HG03442 (cell line): ENCODE measurements around the gene RHOV.

Experiments
- ATAC-seq: cut with Tn5 transposase; IDR thresholded peaks from one replicate; pipeline ENCODE4 v1.9.1; 2021; ENCODE audit warnings: mild to moderate bottlenecking, moderate library complexity; ENCODE audit not compliant: unreplicated experiment

Gene RHOV

DNA sequence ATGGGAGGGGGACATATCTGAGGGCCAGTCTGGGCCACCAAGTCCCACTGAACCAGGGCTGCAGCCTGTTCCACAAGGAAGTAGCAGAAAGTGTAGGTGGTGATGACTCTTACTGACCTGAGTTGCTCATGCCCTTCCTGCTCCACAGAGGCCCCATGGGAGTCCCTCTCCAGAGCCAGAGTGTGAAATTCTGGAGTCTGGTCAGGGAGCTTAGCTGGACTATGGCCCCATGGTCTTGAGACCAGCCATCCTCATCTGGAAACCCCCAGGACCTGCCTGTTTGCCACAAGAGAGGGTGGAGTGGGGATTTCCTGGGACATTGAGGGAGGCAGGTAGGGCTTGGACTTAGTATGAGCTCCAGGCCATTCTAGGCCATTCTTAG, 27.2 kb downstream of the RHOV start:
- ATAC-seq: no peak

DNA sequence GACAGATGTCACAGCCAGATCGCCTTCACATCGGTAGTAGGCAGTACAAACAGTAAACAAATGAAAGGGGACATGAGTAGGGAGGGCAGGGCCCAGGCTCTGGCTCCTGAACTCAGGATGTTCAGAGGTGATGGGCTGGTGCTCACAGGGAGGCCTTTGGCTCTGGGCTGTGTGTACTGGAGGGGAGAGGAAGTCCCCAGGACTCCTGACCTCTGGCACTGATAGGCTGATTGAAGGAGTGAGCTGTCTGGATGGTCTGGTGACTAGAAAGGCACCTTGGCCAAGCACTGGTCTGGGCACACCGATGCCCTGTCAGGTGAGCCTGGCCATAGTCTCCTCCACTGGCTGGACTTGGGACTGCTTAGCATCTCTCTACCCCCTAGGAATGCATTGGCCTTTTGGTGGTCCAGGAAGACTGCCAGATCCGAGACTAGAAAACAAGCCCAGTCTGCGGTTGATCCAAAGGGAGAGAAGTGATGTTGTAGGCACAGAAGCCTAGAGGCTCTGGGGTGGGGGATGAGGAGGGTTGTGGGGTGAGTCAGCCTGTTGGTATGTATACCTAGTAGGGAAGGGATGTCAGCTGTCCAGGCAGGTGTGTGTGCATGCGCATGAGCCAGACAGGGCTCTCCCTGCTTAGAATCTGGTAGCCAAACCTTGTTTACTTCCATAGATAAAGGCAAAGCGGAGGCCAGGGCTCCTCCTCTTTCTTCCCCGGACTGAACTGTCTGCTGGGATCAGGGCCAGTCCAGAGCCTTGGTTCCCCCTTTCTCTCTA, 28.3 kb downstream of the RHOV start:
- no peak for ATAC-seq

DNA sequence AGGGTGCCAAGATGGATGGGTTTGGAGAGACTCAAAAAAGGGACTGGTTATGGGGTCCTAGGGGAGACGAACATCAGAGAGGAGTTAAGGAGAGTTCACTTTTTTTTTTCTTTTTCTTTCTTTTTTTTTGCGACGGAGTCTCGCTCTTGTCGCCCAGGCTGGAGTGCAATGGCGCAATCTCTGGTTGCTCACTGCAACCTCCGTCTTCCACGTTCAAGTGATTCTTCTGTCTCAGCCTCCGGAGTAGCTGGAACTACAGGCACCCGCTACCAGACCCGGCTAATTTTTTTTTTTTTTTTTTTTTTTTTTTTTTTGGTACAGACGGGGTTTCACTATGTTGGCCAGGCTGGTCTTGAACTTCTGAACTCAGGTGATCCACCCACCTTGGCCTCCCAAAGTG, 29.0 kb downstream of the RHOV start:
- ATAC-seq: no peak

DNA sequence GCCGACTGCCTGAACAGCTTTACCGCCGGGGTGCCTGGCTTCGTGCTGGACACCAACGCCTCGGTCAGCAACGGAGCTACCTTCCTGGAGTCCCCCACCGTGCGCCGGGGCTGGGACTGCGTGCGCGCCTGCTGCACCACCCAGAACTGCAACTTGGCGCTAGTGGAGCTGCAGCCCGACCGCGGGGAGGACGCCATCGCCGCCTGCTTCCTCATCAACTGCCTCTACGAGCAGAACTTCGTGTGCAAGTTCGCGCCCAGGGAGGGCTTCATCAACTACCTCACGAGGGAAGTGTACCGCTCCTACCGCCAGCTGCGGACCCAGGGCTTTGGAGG, 29.4 kb downstream of the RHOV start:
- ATAC-seq: no peak

DNA sequence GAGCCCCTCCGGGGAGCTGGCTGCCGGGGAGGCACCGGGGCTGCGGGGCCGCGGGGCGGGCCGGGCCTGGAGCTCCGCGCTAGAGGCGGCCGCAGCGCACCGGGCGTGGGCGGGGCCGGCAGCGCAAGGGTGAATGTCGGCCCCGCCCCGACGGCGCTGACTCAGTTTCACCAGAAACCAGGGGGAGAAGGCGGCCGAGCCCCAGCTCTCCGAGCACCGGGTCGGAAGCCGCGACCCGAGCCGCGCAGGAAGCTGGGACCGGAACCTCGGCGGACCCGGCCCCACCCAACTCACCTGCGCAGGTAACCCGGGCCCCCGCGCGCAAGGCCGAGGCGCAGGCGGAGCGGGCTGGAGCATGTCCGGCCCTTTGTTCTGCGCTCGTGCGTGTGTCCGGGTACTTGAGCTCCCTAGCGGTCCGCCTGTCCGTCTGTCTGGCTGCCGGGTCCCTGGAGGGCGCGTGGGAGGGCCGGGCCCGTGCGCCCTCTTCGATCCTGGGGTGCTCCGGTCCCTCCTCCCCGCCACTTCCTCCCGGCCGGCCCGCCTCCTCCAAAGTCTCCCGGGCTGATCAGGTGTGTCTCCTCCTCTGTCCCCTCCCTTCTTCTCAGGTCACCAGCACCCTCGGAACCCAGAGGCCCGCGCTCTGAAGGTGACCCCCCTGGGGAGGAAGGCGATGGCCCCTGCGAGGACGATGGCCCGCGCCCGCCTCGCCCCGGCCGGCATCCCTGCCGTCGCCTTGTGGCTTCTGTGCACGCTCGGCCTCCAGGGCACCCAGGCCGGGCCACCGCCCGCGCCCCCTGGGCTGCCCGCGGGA, 29.9 kb downstream of the RHOV start, which contains the start of gene SPINT1:
TSS of gene SPINT1 (plus strand) at position 164 of the 811 bp plus-strand sequence. CDS start at position 671, 507 bp downstream.
- no peak for ATAC-seq

DNA sequence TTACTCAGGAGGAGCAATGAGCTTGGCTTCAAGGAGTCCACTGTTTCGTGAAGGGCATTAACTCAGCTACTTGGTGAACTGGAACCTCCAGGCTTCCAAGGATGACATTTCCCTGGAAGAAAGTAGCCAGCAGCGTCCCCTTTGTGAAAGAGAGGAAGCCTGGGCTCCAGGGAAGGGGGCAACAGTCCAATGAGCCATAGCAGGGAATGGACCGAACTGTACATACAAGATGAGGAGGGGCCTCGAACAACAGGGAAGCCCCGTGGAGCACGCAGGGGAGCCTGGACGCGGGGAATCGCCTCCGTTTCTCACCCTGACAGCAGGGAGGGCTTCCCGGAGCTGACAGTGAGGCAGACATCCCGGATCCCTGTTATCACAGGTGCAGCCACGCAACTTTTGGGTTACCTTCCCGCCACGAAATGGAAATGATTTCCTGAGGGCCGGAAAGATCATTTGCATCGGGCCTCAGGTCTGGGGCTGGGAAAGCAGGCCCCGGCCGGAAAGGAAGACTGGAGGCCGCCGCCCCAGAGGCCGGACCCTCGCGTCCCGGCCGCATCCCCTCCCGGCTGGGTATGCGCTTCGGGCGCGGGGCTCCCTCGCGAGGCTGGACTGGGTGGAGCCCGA, 30.7 kb downstream of the RHOV start:
- ATAC-seq: no peak

DNA sequence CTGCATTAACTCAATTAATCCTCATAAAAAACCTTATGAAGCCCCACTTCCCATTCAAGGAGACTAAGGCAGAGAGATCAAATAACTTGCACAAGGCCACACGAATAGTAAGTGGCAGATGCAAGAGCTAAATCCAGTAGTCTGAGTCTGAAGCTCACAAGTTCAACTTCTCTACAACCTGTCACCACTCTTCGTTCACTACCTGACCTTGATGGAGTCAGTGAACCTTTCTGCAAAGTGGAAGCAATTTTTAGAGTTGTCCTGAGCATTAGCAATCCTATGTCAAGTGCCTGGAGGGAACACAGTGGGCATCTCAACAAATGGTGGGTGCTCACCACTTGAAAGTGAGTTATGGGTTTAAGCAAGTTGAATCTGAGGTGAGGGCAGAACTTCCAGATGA, 32.3 kb downstream of the RHOV start:
- ATAC-seq: no peak

DNA sequence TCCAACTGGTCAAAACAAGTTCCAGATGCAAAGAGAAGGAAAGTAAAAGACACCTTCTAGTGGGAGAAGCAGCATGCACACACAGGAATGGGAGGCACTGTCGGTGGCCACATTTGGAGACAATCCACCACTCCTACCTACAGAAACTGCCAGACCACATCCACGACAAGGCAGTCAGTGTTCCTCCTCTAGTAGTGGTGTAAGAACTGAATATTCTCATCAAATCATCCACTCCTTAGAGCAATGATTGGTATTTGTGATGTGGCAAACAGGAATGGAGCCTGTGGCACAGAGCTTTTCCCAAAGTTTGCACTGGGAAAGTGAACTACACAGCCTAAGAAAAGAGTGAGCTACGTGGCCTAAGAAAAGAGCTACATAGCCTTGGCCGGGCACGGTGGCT, 35.3 kb downstream of the RHOV start:
- no peak for ATAC-seq

DNA sequence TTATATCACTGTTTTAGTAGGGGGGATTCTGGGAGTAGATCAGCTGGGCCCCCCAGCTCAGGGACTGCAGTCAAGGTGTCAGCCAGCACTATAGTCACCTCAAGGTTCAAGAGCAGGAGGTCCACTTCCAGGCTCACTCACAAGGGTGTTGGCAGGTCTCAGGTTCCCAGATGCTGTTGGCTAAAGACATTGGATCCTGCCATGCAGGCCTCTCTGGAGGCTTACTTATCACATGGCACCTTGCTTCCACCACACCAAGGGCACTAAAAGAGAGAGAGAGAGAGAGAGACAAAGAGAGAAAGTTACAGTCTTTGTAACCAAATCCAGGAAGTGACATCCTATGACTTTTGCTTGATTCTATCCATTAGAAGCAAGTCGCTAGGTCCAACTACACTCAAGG, 38.0 kb downstream of the RHOV start:
- ATAC-seq: no peak

DNA sequence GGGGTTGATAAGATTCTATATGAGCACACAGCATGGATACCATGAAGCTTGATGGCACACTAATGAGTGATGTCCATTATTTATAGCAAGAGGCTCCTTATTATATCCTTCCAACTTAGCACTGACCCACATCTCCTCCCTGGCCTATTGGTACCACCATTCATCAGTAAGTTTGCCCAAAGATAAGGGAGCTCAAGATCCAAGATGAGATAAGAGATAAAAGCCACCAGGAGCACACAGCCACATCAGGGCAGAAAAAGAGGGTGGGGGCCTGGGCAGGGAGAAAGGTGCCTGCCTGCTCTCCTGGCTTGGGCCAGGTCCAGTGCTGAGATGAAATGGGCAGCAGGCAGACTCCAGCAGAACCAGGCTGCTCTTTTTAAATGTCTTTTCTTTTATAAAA, 41.1 kb downstream of the RHOV start:
- no peak for ATAC-seq

DNA sequence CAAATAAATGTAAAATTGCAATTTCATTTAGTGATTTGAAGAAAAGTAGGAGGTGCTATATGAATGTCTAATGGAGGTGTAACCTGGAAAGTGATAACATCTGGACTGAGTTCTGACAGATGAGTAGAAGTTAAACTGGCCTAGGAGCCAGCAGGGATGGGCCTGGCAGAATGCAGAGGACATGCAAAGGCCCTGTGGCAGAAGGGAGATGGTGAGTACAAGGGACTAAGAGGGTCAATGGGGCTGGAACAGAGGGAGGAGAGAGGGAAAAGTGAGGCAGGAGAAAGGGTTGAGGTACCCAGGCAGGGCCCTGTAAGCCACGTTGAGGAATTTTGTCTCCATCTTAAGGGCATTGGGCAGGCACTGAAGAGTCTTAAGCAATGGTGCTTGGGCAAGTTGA, 42.2 kb downstream of the RHOV start:
- no peak for ATAC-seq

DNA sequence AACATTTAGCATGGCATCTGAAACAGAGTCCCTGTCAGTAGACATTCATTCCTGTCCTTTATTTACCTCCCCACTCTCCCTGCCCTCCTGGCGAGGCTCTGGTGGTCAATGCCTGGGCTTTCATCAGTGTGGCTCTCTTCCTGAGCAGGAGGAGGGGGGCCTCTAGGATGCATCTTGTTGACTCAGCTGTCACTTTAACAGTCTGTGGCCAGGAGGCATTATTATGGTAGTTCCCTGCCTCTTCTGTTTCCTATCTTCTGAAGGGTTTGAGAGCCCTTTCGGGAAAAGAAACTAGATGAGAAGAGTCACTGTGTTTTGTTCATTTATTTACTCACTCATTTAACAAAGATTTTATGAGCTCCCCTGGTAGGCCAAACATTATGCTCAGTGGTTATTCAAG, 43.1 kb downstream of the RHOV start:
- no peak for ATAC-seq

DNA sequence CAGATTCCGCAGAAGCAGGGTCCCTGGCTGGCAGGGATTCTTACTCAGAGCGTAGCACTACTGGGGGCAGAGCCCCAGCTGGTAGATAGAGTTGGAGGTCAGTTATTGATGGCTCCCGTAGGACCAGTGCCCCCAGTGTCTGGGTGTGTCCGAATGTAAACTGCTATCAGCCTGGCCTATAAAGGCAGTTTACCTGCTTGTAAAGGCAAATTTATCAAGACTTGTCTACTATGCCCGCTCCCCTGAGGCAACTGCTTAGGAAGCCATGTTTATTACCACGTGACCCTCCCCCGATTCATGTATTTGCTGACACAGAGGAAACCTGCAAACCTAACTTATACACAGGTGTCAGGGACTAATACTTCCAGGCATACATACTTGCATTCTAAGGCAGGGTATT, 44.9 kb downstream of the RHOV start:
- ATAC-seq: no peak

DNA sequence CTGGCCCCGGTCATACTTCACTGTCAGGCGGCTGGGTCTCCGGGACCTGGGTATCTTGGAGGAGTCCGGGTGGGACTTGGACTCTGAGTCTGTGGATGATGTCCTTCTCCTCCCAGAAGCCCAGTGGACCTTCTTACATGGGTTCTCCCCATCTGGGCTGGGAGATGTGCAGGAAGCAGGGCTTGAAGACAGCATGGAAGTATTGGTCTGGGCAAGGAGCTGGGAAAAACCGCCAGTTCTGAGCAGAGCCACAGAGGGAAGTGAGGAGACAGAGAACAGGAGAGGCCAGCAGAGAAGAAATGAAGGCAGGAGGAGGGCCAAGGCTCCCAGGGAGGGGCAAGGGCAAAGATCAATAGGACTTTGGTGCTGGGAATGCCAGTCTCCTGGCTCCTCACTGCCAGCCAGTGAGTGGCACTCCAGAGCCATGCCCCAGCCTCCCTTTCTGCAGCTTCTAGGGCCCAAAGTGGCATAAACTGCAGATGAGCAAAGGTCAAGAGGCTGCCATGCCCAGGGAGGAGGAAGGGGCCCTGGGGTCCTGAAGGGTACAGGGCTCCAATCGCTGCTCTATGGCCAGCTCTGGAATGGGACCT, 45.5 kb downstream of the RHOV start, which contains the start of gene PPP1R14D:
TSS of gene PPP1R14D (minus strand) at position 262 of the 590 bp plus-strand sequence. CDS start at position 195, 67 bp downstream.
- ATAC-seq: no peak

DNA sequence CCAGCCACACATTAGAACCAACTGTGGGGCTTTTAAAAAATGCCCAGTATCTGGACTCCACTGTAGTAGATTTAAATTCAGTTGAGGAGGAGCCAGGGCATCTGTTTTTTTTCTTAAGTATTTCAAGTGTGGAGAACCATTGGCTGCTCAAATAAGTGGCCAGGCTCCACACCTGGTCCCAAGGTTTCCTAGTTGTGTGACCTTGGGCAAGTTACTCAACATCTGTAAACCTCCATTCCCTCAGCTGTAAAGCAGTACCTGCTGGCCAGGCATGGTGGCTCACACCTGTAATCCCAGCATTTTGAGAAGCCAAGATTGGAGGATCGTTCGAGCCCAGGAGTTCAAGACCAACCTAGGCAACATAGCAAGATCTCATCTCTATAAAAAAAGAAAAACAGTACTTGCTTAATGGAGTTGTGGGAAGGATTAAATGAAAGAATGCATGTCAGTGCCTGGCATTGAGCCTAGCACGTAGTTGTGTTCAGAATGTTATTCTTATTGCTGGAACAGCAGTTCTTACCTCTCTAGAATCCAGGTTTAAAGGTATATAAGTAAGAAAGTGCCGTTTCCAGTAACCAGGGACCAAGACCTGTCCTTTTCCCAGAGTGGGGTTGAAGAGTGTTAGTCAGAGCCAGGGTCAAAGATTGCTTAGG, 47.5 kb downstream of the RHOV start:
- no peak for ATAC-seq

DNA sequence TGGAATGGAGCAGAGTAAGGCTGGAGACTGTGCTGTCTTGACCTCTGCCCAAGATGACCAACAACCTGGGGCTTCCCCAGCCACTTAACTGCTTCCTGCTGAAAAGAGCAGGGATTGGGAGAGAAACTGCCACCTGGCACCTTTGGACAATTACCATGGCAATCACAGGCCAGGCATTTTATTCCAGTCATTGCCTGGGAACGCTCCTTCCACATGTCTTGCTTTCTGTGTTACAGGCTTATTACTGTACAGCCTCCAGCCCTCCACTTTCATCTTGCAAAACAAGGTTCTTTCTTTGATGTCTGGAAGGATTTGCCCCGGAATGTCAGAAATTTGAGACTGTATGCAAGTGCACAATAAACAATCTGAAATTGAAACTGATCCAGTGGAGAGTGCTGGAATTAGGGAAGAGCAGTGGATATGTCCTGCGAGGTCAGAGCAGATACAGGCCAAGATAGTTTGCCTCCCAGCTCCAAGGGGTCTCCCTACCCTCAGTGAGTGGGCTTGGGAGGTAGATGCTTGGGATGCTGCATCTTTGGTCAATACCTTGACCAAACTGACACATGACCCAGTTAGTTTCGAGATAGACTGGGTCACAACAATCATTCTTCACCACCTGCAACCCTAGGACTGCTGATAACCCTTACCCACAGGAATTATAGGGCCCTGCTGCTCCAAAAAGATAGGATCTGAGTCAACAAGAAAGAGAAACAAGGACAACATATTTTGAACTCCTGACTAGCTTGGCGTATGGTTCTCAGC, 48.2 kb downstream of the RHOV start:
- ATAC-seq: no peak

DNA sequence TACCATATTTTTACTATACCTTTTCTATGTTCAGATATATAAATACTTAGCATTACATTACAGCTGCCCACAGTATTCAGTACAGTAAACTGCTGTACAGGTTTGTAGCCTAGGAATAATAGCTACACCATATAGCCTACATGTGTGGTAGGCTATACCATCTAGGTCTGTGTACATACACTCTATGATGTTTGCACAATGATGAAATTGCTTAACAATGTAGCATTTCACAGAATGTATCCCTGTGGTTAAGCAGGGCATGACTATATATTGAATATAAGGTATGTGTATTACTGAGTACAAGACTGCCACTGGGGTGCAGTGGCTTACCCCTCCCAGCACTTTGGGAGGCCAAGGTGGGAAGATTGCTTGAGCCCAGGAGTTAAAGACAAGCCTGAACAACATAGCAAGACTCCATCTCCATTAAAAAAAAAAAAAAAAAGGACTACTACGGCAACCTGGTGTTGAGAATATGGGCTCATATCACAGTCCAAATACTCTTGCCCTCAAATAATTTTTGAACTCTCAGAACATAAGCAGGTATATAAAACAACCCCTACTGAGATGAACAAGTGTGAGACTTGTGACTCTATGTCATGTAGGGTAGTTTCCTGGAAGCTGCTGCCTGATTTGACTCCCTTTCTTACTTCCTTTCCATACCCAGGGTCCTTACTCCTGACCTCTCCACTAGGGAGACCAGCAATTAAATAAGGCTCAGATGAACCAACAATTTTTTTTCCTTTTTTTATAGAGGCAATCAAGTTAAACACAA, 50.3 kb downstream of the RHOV start:
- ATAC-seq: no peak
